HepG2 (cell line): ENCODE measurements around the gene BPHL. TPM values are rescaled to one million over a fixed set of nuclear protein-coding genes. Genes with fewer than 3 reads are reported as not detected.
A peak's percentile ranks its signal among the peaks of the same experiment; 100 is the strongest.

Experiments
- IKZF5 ChIP-seq: IDR thresholded peaks from 2 replicates; pipeline ENCODE4 v1.6.1; 2018; ENCODE audit warnings: missing genetic modification reagents, mild to moderate bottlenecking, missing compliant biosample characterization
- KLF15 ChIP-seq: sonication (generic); formaldehyde crosslinking; IDR thresholded peaks from 2 replicates; pipeline ENCODE4 v1.8.1; 2023; ENCODE audit warnings: borderline replicate concordance, mild to moderate bottlenecking, inconsistent platforms, missing genetic modification reagents, mixed read lengths
- KLF16 ChIP-seq, 2 experiments: sonication (generic) in 1 of 2; formaldehyde crosslinking in 1 of 2; IDR thresholded peaks; 2 replicates each; pipeline versions ENCODE4 v1.6.1 to v1.8.0; 2016 to 2023; ENCODE audit warnings: missing genetic modification reagents in 2 of 2, missing compliant biosample characterization in 1 of 2
- PAX8 ChIP-seq: sonication (generic); formaldehyde crosslinking; IDR thresholded peaks from 2 replicates; pipeline ENCODE4 v1.8.0; 2022; ENCODE audit warnings: mild to moderate bottlenecking, missing genetic modification reagents, borderline replicate concordance
- TARDBP ChIP-seq: sonication (generic); formaldehyde crosslinking; IDR thresholded peaks from 2 replicates; pipeline ENCODE4 v1.8.0; 2022; ENCODE audit warnings: mild to moderate bottlenecking, missing genetic modification reagents
- ZBTB10 ChIP-seq: sonication (generic); formaldehyde crosslinking; IDR thresholded peaks from 2 replicates; pipeline ENCODE4 v1.4.0; 2020; ENCODE audit warnings: missing genetic modification reagents, borderline replicate concordance
- ZBTB7B ChIP-seq: sonication (generic); formaldehyde crosslinking; IDR thresholded peaks from 2 replicates; pipeline ENCODE4 v1.4.0; 2020; ENCODE audit warnings: missing genetic modification reagents
- ZNF276 ChIP-seq: sonication (generic); formaldehyde crosslinking; IDR thresholded peaks from 2 replicates; pipeline ENCODE4 v1.4.0; 2020; ENCODE audit warnings: mild to moderate bottlenecking, low read depth, missing genetic modification reagents
- ZNF280B ChIP-seq: sonication (generic); formaldehyde crosslinking; IDR thresholded peaks from 2 replicates; pipeline ENCODE4 v1.5.0; 2020; ENCODE audit warnings: missing genetic modification reagents, mild to moderate bottlenecking, borderline replicate concordance
- ZNF678 ChIP-seq: sonication (generic); formaldehyde crosslinking; IDR thresholded peaks from 2 replicates; pipeline ENCODE4 v1.4.0; 2020; ENCODE audit warnings: mild to moderate bottlenecking, missing genetic modification reagents
- ZNF850 ChIP-seq: sonication (generic); formaldehyde crosslinking; conservative IDR thresholded peaks from 2 replicates; pipeline ENCODE4 v1.9.0; 2021; ENCODE audit warnings: mild to moderate bottlenecking, missing genetic modification reagents
- polyA plus RNA-seq, 8 experiments: library from polyadenylated mRNA; depleted of rRNA in 3 of 8; stranded (reverse) in 7 of 8; unstranded in 1 of 8; fragments of >200 nt; fragmentation: Illumina TruSeq in 4 of 8; extraction: Trizol in 4 of 8; gene quantifications; 2 replicates each; pipeline versions ENCODE4 v1.2.1 to v1.2.3, GENCODE V29; 2011 to 2016; ENCODE audit warnings: low read depth in 4 of 8, missing spikeins in 1 of 8, mixed read lengths in 1 of 8; ENCODE audit not compliant: insufficient read depth in 1 of 8
- total RNA-seq, 5 experiments: library from RNA; depleted of rRNA; stranded (reverse); fragments of >200 nt; fragmentation: Illumina TruSeq; extraction: Trizol; gene quantifications; 2 replicates each; pipeline ENCODE4 v1.2.3, GENCODE V29; 2016; ENCODE audit warnings: low read depth in 1 of 5
- TF ChIP-seq, protein P1 (sequence below): sonication (generic); formaldehyde crosslinking; IDR thresholded peaks from 2 replicates; pipeline ENCODE4 v1.4.0; 2020; ENCODE audit warnings: missing genetic modification reagents
- TF ChIP-seq, protein P2 (sequence below): sonication (generic); formaldehyde crosslinking; IDR thresholded peaks from 2 replicates; pipeline ENCODE4 v1.5.1; 2020; ENCODE audit warnings: missing genetic modification reagents, mild to moderate bottlenecking, borderline replicate concordance

The BPHL gene
- total and polyA plus RNA-seq, 2 of the 13 experiments (the other 11 are each of a cell fraction or from before 2014, with no cell fraction given), result 37.8 to 39.5 TPM

DNA sequence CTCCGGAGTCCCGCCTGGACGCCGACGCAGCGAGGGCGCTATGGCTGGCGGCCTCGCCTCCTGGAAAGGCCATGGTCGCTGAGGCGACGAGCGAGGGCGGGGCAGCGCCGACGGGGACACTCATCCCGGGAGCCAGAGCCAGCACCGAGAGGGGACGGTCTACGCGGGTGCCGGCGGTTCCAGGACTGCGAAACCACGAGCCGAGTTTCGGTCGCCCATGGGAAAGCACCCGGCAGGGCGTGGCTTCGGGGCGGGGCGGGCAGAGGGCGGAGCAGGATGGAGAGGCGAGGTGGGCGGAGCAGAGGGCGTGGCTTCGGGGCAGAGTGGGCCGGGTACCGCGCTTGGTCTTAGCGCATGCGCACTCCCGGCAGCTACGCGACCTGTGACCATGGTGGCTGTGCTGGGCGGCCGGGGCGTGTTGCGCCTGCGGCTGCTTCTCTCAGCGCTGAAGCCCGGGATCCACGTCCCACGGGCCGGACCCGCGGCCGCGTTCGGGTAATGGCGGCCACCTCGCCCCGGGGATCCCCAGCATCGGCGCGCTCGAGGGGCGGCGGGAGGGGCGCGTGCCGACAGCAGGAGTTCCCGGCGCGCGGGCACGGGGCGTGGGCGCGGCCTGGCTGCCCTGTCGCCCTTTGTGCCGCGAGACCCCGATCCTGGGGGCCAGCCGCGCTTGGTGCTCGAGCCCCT lies at the start of gene BPHL (continued):
- TF ChIP-seq ZBTB10 (no peak), IKZF5 (CRISPR knock-in tag) (peak; percentile 84), ZNF276 (CRISPR knock-in tag) (peak; percentile 91), ZBTB7B (peak; percentile 79; the same call in 1 of the 2 replicates), KLF16 (CRISPR knock-in tag; IDR thresholded peaks at IDR 0.05) (peak in 1 of 2 experiments; percentile 91; a peak in 3 of 4 replicates), ZNF678 (CRISPR knock-in tag) (peak; percentile 89), KLF15 (no peak), PAX8 (CRISPR knock-in tag) (peak; percentile 97; the same call in 1 of the 2 replicates), ZNF280B (CRISPR knock-in tag) (no peak; the same call in none of the 2 replicates), ZNF850 (CRISPR knock-in tag) (no peak), TARDBP (no peak; the same call in 1 of the 2 replicates)
- TF ChIP-seq, protein P1, sequence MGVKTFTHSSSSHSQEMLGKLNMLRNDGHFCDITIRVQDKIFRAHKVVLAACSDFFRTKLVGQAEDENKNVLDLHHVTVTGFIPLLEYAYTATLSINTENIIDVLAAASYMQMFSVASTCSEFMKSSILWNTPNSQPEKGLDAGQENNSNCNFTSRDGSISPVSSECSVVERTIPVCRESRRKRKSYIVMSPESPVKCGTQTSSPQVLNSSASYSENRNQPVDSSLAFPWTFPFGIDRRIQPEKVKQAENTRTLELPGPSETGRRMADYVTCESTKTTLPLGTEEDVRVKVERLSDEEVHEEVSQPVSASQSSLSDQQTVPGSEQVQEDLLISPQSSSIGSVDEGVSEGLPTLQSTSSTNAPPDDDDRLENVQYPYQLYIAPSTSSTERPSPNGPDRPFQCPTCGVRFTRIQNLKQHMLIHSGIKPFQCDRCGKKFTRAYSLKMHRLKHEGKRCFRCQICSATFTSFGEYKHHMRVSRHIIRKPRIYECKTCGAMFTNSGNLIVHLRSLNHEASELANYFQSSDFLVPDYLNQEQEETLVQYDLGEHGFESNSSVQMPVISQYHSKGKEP (CRISPR knock-in tag), result no peak
- TF ChIP-seq, protein P2, sequence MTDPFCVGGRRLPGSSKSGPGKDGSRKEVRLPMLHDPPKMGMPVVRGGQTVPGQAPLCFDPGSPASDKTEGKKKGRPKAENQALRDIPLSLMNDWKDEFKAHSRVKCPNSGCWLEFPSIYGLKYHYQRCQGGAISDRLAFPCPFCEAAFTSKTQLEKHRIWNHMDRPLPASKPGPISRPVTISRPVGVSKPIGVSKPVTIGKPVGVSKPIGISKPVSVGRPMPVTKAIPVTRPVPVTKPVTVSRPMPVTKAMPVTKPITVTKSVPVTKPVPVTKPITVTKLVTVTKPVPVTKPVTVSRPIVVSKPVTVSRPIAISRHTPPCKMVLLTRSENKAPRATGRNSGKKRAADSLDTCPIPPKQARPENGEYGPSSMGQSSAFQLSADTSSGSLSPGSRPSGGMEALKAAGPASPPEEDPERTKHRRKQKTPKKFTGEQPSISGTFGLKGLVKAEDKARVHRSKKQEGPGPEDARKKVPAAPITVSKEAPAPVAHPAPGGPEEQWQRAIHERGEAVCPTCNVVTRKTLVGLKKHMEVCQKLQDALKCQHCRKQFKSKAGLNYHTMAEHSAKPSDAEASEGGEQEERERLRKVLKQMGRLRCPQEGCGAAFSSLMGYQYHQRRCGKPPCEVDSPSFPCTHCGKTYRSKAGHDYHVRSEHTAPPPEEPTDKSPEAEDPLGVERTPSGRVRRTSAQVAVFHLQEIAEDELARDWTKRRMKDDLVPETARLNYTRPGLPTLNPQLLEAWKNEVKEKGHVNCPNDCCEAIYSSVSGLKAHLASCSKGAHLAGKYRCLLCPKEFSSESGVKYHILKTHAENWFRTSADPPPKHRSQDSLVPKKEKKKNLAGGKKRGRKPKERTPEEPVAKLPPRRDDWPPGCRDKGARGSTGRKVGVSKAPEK, result no peak
